Activated T-cell treated with anti-CD3 and anti-CD28 coated beads, Interleukin-2, amount 50 U/mL, for 72 hours (primary cell): ENCODE measurements around the gene MYCBP. TPM values are rescaled to one million over a fixed set of nuclear protein-coding genes. Genes with fewer than 3 reads are reported as not detected.
"Not testable (repeated sequence)": the region's sequence is repeated elsewhere in the genome, so short reads cannot be mapped to it uniquely, and the experiment has no call there.

Source experiments
- ATAC-seq, 2 donors: fragments of 150-1000 bp; cut with Tn5 transposase; replicated peaks in 1 of 2; 2 replicates each; pipeline ENCODE4 v1.10.0; 2021; ENCODE audit warnings: moderate library complexity in 2 of 2, mild to moderate bottlenecking in 1 of 2
- DNase-seq, 2 donors: peaks; one replicate each; pipeline ENCODE4 v3.0.0; 2021 to 2022; ENCODE audit warnings: mixed read lengths in 1 of 2
- H3K27ac Mint-ChIP-seq: one replicate; pipeline ENCODE4 v1.8.0; 2022; ENCODE audit warnings: mild to moderate bottlenecking, moderate library complexity, mixed read lengths
- H3K27me3 Mint-ChIP-seq: one replicate; pipeline ENCODE4 v1.8.0; 2022; ENCODE audit warnings: low read depth, mixed read lengths
- H3K36me3 Mint-ChIP-seq, 2 donors: one replicate each; pipeline ENCODE4 v1.8.0; 2022; ENCODE audit warnings: mixed read lengths in 2 of 2, mild to moderate bottlenecking in 1 of 2; ENCODE audit not compliant: insufficient read depth in 2 of 2
- H3K4me1 Mint-ChIP-seq: one replicate; pipeline ENCODE4 v1.8.0; 2022; ENCODE audit warnings: low read depth, mixed read lengths
- H3K4me3 Mint-ChIP-seq, 2 donors: one replicate each; pipeline ENCODE4 v1.8.0; 2022; ENCODE audit warnings: mild to moderate bottlenecking in 2 of 2, mixed read lengths in 2 of 2, moderate library complexity in 2 of 2
- H3K9me3 Mint-ChIP-seq, 2 donors: one replicate each; pipeline ENCODE4 v1.8.0; 2022; ENCODE audit warnings: mixed read lengths in 2 of 2
- total RNA-seq, 2 donors: library from RNA; stranded (reverse); gene quantifications; one replicate each; pipeline ENCODE4 v1.2.3, GENCODE V29; 2022

Gene MYCBP
- total RNA-seq, 2 donors from 2014 or later = 22.0 to 29.8 TPM

GRCh38 chr1:38858833-38859560 is 14.2 kb downstream of the MYCBP start:
- peak overlapping the region; percentile 96 for H3K27ac Mint-ChIP-seq
- H3K9me3 Mint-ChIP-seq = no peaks in the 10 kb centered on the region
- H3K4me3 Mint-ChIP-seq = peak overlapping the region; percentile 96 to 98
- peak; percentile 24 to 35 for ATAC-seq
- DNase-seq = peak; percentile 60 to 68
- H3K27me3 Mint-ChIP-seq = no peaks in the 10 kb centered on the region
- H3K36me3 Mint-ChIP-seq = peaks cover 12 to 13% of the 10 kb centered on the region in 2 donors
- H3K4me1 Mint-ChIP-seq = peaks cover 43% of the 10 kb centered on the region

- H3K9me3 Mint-ChIP-seq = no peaks in the 10 kb centered on the region
- DNase-seq = peak; percentile 4 to 37
- peak overlapping the region; percentile 92 for H3K27ac Mint-ChIP-seq
- peaks cover 36% of the 10 kb centered on the region for H3K4me1 Mint-ChIP-seq
- H3K27me3 Mint-ChIP-seq = no peaks in the 10 kb centered on the region
- H3K36me3 Mint-ChIP-seq = peaks cover 16 to 18% of the 10 kb centered on the region in 2 donors
- peak overlapping the region; percentile 30 to 90 for H3K4me3 Mint-ChIP-seq
- peak; percentile 95 for ATAC-seq
Observed at GRCh38 chr1:38852780-38853179, 20.4 kb downstream of the MYCBP start.

GRCh38 chr1:38848071-38848470 is 25.1 kb downstream of the MYCBP start:
- H3K4me3 Mint-ChIP-seq = no peak overlapping the region
- peaks cover 15 to 19% of the 10 kb centered on the region in 2 donors for H3K36me3 Mint-ChIP-seq
- H3K9me3 Mint-ChIP-seq = no peaks in the 10 kb centered on the region
- no peak for ATAC-seq
- H3K27ac Mint-ChIP-seq = peak overlapping the region; percentile 11
- no peak for DNase-seq
- no peaks in the 10 kb centered on the region for H3K27me3 Mint-ChIP-seq
- H3K4me1 Mint-ChIP-seq = peaks cover 15% of the 10 kb centered on the region

GRCh38 chr1:38846210-38846609 is 26.9 kb downstream of the MYCBP start:
- Mint-ChIP-seq H3K36me3 (peaks cover 13 to 15% of the 10 kb centered on the region in 2 donors), H3K4me3 (no peak overlapping the region), H3K9me3 (no peaks in the 10 kb centered on the region), H3K27ac (peak overlapping the region; percentile 54), H3K27me3 (no peaks in the 10 kb centered on the region), H3K4me1 (peaks cover 1% of the 10 kb centered on the region)
- DNase-seq = no peak
- ATAC-seq = no peak

- H3K36me3 Mint-ChIP-seq = peaks cover 11 to 13% of the 10 kb centered on the region in 2 donors
- not testable (repeated sequence) for H3K4me3 Mint-ChIP-seq, H3K9me3 Mint-ChIP-seq, H3K4me1 Mint-ChIP-seq, DNase-seq, H3K27ac Mint-ChIP-seq, H3K27me3 Mint-ChIP-seq, ATAC-seq
Observed at GRCh38 chr1:38845088-38845487, 28.1 kb downstream of the MYCBP start.

GRCh38 chr1:38840281-38840680 is 32.9 kb downstream of the MYCBP start:
- H3K27me3 Mint-ChIP-seq = no peaks in the 10 kb centered on the region
- no peaks in the 10 kb centered on the region for H3K9me3 Mint-ChIP-seq
- H3K27ac Mint-ChIP-seq = peak overlapping the region; percentile 61
- DNase-seq = no peak
- H3K4me1 Mint-ChIP-seq = no peaks in the 10 kb centered on the region
- no peak for ATAC-seq
- no peak overlapping the region for H3K4me3 Mint-ChIP-seq
- H3K36me3 Mint-ChIP-seq = peaks cover 10 to 15% of the 10 kb centered on the region in 2 donors

- Mint-ChIP-seq H3K4me1 (no peaks in the 10 kb centered on the region), H3K9me3 (no peaks in the 10 kb centered on the region), H3K36me3 (peaks cover 6 to 10% of the 10 kb centered on the region in 2 donors), H3K4me3 (no peak overlapping the region), H3K27me3 (no peaks in the 10 kb centered on the region), H3K27ac (no peak overlapping the region)
- DNase-seq (no peak), ATAC-seq (no peak)
Observed at GRCh38 chr1:38839363-38839762, 33.8 kb downstream of the MYCBP start.

GRCh38 chr1:38836316-38836715 is 36.8 kb downstream of the MYCBP start:
- H3K27me3 Mint-ChIP-seq, H3K36me3 Mint-ChIP-seq, H3K4me1 Mint-ChIP-seq, DNase-seq, H3K27ac Mint-ChIP-seq, H3K9me3 Mint-ChIP-seq, H3K4me3 Mint-ChIP-seq, ATAC-seq: not testable (repeated sequence)

- ATAC-seq (peak; percentile 79 to 87), DNase-seq (peak; percentile 49 to 63)
- Mint-ChIP-seq H3K27me3 (peaks cover 2% of the 10 kb centered on the region), H3K36me3 (peaks cover 2 to 5% of the 10 kb centered on the region in 2 donors), H3K9me3 (no peaks in the 10 kb centered on the region), H3K27ac (no peak overlapping the region), H3K4me1 (no peaks in the 10 kb centered on the region), H3K4me3 (no peak overlapping the region)
Observed at GRCh38 chr1:38834937-38835827, 38.0 kb downstream of the MYCBP start.

GRCh38 chr1:38834221-38834782 is 38.8 kb downstream of the MYCBP start:
- ATAC-seq = no peak
- no peak overlapping the region for H3K4me3 Mint-ChIP-seq
- peaks cover 7% of the 10 kb centered on the region for H3K27me3 Mint-ChIP-seq
- H3K27ac Mint-ChIP-seq = no peak overlapping the region
- no peaks in the 10 kb centered on the region for H3K9me3 Mint-ChIP-seq
- DNase-seq = no peak
- H3K4me1 Mint-ChIP-seq = no peaks in the 10 kb centered on the region
- peaks cover 0 to 3% of the 10 kb centered on the region in 2 donors for H3K36me3 Mint-ChIP-seq

- H3K36me3 Mint-ChIP-seq = no peaks in the 10 kb centered on the region
Observed at GRCh38 chr1:38833146-38833545, 40.0 kb downstream of the MYCBP start.

GRCh38 chr1:38832370-38832734 is 40.8 kb downstream of the MYCBP start:
- no peak overlapping the region for H3K4me3 Mint-ChIP-seq
- H3K36me3 Mint-ChIP-seq = no peaks in the 10 kb centered on the region
- no peak overlapping the region for H3K27ac Mint-ChIP-seq
- H3K9me3 Mint-ChIP-seq = no peaks in the 10 kb centered on the region
- H3K27me3 Mint-ChIP-seq = peaks cover 12% of the 10 kb centered on the region
- ATAC-seq (no peak), DNase-seq (no peak)
- H3K4me1 Mint-ChIP-seq = no peaks in the 10 kb centered on the region

More at GRCh38 chr1:38833146-38833545, 40.0 kb downstream of the MYCBP start:
- no peak overlapping the region for H3K4me3 Mint-ChIP-seq
- no peaks in the 10 kb centered on the region for H3K9me3 Mint-ChIP-seq
- DNase-seq (no peak), ATAC-seq (no peak)
- no peak overlapping the region for H3K27ac Mint-ChIP-seq
- peaks cover 12% of the 10 kb centered on the region for H3K27me3 Mint-ChIP-seq
- no peaks in the 10 kb centered on the region for H3K4me1 Mint-ChIP-seq

- H3K4me1 Mint-ChIP-seq = no peaks in the 10 kb centered on the region
- H3K27ac Mint-ChIP-seq = no peak overlapping the region
- no peak overlapping the region for H3K4me3 Mint-ChIP-seq
- H3K36me3 Mint-ChIP-seq = no peaks in the 10 kb centered on the region
- H3K27me3 Mint-ChIP-seq = peaks cover 12% of the 10 kb centered on the region
- DNase-seq (no peak), ATAC-seq (no peak)
- no peaks in the 10 kb centered on the region for H3K9me3 Mint-ChIP-seq
Observed at GRCh38 chr1:38831731-38832369, 41.3 kb downstream of the MYCBP start.
